ENCODE results near the gene SCRN1. TPM values are rescaled to one million over a fixed set of nuclear protein-coding genes. Genes with fewer than 3 reads are reported as not detected.

SCRN1 gene
- total and polyA plus RNA-seq, 2 experiments from 2014 or later: 15.2 to 66.7 TPM

DNA sequence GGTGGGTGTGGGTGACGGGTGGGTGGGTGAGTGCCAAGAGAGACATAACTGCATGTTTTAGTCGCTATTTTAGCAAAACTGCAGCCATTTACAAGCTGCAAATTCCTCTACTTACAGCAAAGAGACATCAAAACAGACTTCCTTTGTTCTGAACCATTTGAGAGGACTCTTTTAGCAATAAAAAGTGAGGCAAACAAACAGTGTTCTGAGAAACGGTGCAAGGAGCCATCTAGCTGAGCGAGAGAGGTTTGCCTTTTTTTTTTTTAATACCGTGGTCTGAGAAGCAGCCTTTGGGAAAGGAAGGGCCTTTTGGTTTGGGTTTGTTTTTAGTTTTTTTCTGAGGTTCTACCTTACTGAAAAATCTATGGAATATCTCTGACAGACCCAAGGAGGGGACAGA, 62.9 kb downstream of the SCRN1 start:
- H3F3A ChIP-seq (replicated peaks; ENCODE audit: low read depth): no peaks in the 10 kb centered on the region
- H3K9me3 Mint-ChIP-seq: no peaks in the 10 kb centered on the region
- H3K4me3 ChIP-seq: no peak overlapping the region
- no peak overlapping the region for H3K27ac Mint-ChIP-seq
- no peaks in the 10 kb centered on the region for H3K27me3 ChIP-seq (ENCODE audit: insufficient read depth)
- no peaks in the 10 kb centered on the region for H3K79me2 ChIP-seq (replicated peaks; ENCODE audit: insufficient read depth)
- H3K27ac ChIP-seq (ENCODE audit: low read depth): no peak overlapping the region
- no peak for DNase-seq (ENCODE audit: low spot score)
- H3K4me2 ChIP-seq: no peak overlapping the region
- no peaks in the 10 kb centered on the region; the same call in 1 of the 3 replicates for H3K4me1 Mint-ChIP-seq
- H2AFZ ChIP-seq: no peak overlapping the region
- no peak for TF ChIP-seq CREB1 (CRISPR knock-in tag; IDR thresholded peaks at IDR 0.05; ENCODE audit: low read depth)
- no peak for TF ChIP-seq CTCF (conservative IDR thresholded peaks at IDR 0.05; ENCODE audit: low read depth in 2 of 2)
- no peak for TF ChIP-seq STAT1 (IDR thresholded peaks at IDR 0.05; ENCODE audit: unreplicated experiment)
- no peak for TF ChIP-seq POLR2AphosphoS5 (IDR thresholded peaks at IDR 0.05; ENCODE audit: low read depth)
- no peaks in the 10 kb centered on the region for H3K9me2 ChIP-seq (ENCODE audit: insufficient read depth)
- peaks cover 2% of the 10 kb centered on the region for H3K27me3 Mint-ChIP-seq (ENCODE audit: insufficient read depth, low read depth, poor library complexity)
- peaks cover 4% of the 10 kb centered on the region for H3K36me3 ChIP-seq (ENCODE audit: insufficient read depth)
- H3K4me3 Mint-ChIP-seq: no peak overlapping the region
- H3K4me1 ChIP-seq (ENCODE audit: insufficient read depth): no peaks in the 10 kb centered on the region
- H4K20me1 ChIP-seq (replicated peaks; ENCODE audit: insufficient read depth): peaks cover 10% of the 10 kb centered on the region; the same call in 1 of the 2 replicates
- no peak for ATAC-seq
- peaks cover 14% of the 10 kb centered on the region; the same call in 2 of the 3 replicates for H3K36me3 Mint-ChIP-seq (ENCODE audit: low read depth)

DNA sequence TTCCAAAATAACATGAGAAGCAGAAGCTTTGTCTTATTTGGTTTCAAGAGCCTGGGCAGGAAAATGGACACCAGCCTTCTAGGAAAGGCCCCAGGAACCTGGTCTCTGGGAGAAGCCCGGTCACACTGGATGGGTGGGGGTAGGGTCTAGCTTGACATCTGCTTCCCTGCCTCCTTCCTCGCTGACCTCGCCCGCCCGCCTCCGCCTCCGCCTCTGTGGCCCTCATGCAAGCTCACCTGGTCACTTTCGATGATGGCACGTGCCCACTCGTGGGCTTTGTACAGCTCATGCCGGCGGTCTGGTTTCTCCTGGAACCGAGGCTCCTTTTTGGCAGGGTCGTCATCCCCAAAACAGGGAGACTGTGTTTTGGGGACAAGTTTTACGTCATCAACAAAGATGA, 63.4 kb downstream of the SCRN1 start:
- no peak overlapping the region for H3K4me3 ChIP-seq
- H3K36me3 Mint-ChIP-seq (ENCODE audit: low read depth): peaks cover 14% of the 10 kb centered on the region; the same call in 2 of the 3 replicates
- H3K9me3 Mint-ChIP-seq: no peaks in the 10 kb centered on the region
- H2AFZ ChIP-seq: no peak overlapping the region
- H3K27ac Mint-ChIP-seq: no peak overlapping the region
- H3K4me3 Mint-ChIP-seq: no peak overlapping the region
- H3F3A ChIP-seq (replicated peaks; ENCODE audit: low read depth): no peaks in the 10 kb centered on the region
- H3K79me2 ChIP-seq (replicated peaks; ENCODE audit: insufficient read depth): no peaks in the 10 kb centered on the region
- H3K4me2 ChIP-seq: no peak overlapping the region
- peaks cover 2% of the 10 kb centered on the region for H3K27me3 Mint-ChIP-seq (ENCODE audit: insufficient read depth, low read depth, poor library complexity)
- no peaks in the 10 kb centered on the region for H3K9me2 ChIP-seq (ENCODE audit: insufficient read depth)
- no peaks in the 10 kb centered on the region for H3K27me3 ChIP-seq (ENCODE audit: insufficient read depth)
- no peak for DNase-seq (ENCODE audit: low spot score)
- peaks cover 4% of the 10 kb centered on the region for H3K36me3 ChIP-seq (ENCODE audit: insufficient read depth)
- no peak for ATAC-seq
- H4K20me1 ChIP-seq (replicated peaks; ENCODE audit: insufficient read depth): peaks cover 10% of the 10 kb centered on the region; the same call in 1 of the 2 replicates
- H3K27ac ChIP-seq (ENCODE audit: low read depth): no peak overlapping the region
- no peaks in the 10 kb centered on the region for H3K4me1 ChIP-seq (ENCODE audit: insufficient read depth)
- no peaks in the 10 kb centered on the region; the same call in 1 of the 3 replicates for H3K4me1 Mint-ChIP-seq
- no peak for TF ChIP-seq JUNB (IDR thresholded peaks at IDR 0.05; ENCODE audit: unreplicated experiment)
- TF ChIP-seq, protein P1, sequence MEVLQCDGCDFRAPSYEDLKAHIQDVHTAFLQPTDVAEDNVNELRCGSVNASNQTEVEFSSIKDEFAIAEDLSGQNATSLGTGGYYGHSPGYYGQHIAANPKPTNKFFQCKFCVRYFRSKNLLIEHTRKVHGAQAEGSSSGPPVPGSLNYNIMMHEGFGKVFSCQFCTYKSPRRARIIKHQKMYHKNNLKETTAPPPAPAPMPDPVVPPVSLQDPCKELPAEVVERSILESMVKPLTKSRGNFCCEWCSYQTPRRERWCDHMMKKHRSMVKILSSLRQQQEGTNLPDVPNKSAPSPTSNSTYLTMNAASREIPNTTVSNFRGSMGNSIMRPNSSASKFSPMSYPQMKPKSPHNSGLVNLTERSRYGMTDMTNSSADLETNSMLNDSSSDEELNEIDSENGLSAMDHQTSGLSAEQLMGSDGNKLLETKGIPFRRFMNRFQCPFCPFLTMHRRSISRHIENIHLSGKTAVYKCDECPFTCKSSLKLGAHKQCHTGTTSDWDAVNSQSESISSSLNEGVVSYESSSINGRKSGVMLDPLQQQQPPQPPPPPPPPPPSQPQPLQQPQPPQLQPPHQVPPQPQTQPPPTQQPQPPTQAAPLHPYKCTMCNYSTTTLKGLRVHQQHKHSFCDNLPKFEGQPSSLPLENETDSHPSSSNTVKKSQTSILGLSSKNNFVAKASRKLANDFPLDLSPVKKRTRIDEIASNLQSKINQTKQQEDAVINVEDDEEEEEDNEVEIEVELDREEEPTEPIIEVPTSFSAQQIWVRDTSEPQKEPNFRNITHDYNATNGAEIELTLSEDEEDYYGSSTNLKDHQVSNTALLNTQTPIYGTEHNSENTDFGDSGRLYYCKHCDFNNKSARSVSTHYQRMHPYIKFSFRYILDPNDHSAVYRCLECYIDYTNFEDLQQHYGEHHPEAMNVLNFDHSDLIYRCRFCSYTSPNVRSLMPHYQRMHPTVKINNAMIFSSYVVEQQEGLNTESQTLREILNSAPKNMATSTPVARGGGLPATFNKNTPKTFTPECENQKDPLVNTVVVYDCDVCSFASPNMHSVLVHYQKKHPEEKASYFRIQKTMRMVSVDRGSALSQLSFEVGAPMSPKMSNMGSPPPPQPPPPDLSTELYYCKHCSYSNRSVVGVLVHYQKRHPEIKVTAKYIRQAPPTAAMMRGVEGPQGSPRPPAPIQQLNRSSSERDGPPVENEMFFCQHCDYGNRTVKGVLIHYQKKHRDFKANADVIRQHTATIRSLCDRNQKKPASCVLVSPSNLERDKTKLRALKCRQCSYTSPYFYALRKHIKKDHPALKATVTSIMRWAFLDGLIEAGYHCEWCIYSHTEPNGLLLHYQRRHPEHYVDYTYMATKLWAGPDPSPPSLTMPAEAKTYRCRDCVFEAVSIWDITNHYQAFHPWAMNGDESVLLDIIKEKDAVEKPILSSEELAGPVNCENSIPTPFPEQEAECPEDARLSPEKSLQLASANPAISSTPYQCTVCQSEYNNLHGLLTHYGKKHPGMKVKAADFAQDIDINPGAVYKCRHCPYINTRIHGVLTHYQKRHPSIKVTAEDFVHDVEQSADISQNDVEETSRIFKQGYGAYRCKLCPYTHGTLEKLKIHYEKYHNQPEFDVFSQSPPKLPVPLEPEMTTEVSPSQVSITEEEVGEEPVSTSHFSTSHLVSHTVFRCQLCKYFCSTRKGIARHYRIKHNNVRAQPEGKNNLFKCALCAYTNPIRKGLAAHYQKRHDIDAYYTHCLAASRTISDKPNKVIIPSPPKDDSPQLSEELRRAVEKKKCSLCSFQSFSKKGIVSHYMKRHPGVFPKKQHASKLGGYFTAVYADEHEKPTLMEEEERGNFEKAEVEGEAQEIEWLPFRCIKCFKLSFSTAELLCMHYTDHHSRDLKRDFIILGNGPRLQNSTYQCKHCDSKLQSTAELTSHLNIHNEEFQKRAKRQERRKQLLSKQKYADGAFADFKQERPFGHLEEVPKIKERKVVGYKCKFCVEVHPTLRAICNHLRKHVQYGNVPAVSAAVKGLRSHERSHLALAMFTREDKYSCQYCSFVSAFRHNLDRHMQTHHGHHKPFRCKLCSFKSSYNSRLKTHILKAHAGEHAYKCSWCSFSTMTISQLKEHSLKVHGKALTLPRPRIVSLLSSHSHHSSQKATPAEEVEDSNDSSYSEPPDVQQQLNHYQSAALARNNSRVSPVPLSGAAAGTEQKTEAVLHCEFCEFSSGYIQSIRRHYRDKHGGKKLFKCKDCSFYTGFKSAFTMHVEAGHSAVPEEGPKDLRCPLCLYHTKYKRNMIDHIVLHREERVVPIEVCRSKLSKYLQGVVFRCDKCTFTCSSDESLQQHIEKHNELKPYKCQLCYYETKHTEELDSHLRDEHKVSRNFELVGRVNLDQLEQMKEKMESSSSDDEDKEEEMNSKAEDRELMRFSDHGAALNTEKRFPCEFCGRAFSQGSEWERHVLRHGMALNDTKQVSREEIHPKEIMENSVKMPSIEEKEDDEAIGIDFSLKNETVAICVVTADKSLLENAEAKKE (CRISPR knock-in tag; IDR thresholded peaks at IDR 0.05): no peak
- no peak for TF ChIP-seq ZNF114 (CRISPR knock-in tag; IDR thresholded peaks at IDR 0.05)
- no peak for TF ChIP-seq POLR2AphosphoS5 (IDR thresholded peaks at IDR 0.05; ENCODE audit: low read depth)
- no peak for TF ChIP-seq CREB1 (CRISPR knock-in tag; IDR thresholded peaks at IDR 0.05; ENCODE audit: low read depth)
- TF ChIP-seq, protein P2, sequence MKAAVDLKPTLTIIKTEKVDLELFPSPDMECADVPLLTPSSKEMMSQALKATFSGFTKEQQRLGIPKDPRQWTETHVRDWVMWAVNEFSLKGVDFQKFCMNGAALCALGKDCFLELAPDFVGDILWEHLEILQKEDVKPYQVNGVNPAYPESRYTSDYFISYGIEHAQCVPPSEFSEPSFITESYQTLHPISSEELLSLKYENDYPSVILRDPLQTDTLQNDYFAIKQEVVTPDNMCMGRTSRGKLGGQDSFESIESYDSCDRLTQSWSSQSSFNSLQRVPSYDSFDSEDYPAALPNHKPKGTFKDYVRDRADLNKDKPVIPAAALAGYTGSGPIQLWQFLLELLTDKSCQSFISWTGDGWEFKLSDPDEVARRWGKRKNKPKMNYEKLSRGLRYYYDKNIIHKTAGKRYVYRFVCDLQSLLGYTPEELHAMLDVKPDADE (IDR thresholded peaks at IDR 0.05): no peak
- TF ChIP-seq EZH2phosphoT487 (IDR thresholded peaks at IDR 0.05; ENCODE audit: unreplicated experiment): no peak
- no peak for TF ChIP-seq EZH2 (IDR thresholded peaks at IDR 0.05; ENCODE audit: low read depth, unreplicated experiment)
- no peak for TF ChIP-seq ZNF331 (CRISPR knock-in tag; IDR thresholded peaks at IDR 0.05; ENCODE audit: low read depth)

Measured in GM23338 (cell line).